GM18951 (cell line): ENCODE data around the gene ADAMTS2.

ENCODE experiments used
- POLR2A ChIP-seq: IDR thresholded peaks from 4 replicates; pipeline ENCODE4 v1.6.1; 2011; ENCODE audit warnings: mild to moderate bottlenecking; ENCODE audit not compliant: insufficient read length, insufficient read depth; ENCODE audit errors: extremely low read depth
- in situ Hi-C: fragments of 300-500 bp; cut with MboI; formaldehyde crosslinking; loops from one replicate; pipeline ENCODE4 v1.12.0; 2022; ENCODE audit warnings: low sequenced_read_pairs, mixed read lengths, inconsistent platforms; ENCODE audit not compliant: unreplicated experiment

ADAMTS2 gene

GRCh38 chr5:179345433-179346321 is at the start of gene ADAMTS2:
ADAMTS2 (minus strand) TSS chr5:179345461; CDS start chr5:179345328, 133 bp downstream.
- in situ Hi-C loops, result no loop called here
- no peak for TF ChIP-seq POLR2A

GRCh38 chr5:179393078-179393477 is 47.8 kb upstream of the ADAMTS2 start:
- TF ChIP-seq POLR2A, result no peak
- in situ Hi-C loops, result no loop called here

- in situ Hi-C loops, result no loop called here
Measured at GRCh38 chr5:179387151-179388110, 42.2 kb upstream of the ADAMTS2 start.

GRCh38 chr5:179385914-179386313 is 40.7 kb upstream of the ADAMTS2 start:
- TF ChIP-seq POLR2A, result no peak
- in situ Hi-C loops, result no loop called here

More at GRCh38 chr5:179387151-179388110, 42.2 kb upstream of the ADAMTS2 start:
- TF ChIP-seq POLR2A, result no peak

- no peak for TF ChIP-seq POLR2A
- in situ Hi-C loops, result no loop called here
Measured at GRCh38 chr5:179382486-179382885, 37.2 kb upstream of the ADAMTS2 start.

GRCh38 chr5:179381691-179382090 is 36.4 kb upstream of the ADAMTS2 start:
- no peak for TF ChIP-seq POLR2A
- in situ Hi-C loops, result no loop called here

- in situ Hi-C loops, result no loop called here
- no peak for TF ChIP-seq POLR2A
Measured at GRCh38 chr5:179380211-179381035, 35.2 kb upstream of the ADAMTS2 start.

GRCh38 chr5:179379321-179379890 is 34.1 kb upstream of the ADAMTS2 start:
- in situ Hi-C loops, result no loop called here

GRCh38 chr5:179378441-179379271 is 33.4 kb upstream of the ADAMTS2 start:
- in situ Hi-C loops, result no loop called here
- TF ChIP-seq POLR2A, result no peak

More at GRCh38 chr5:179379321-179379890, 34.1 kb upstream of the ADAMTS2 start:
- no peak for TF ChIP-seq POLR2A

- in situ Hi-C loops, result no loop called here
- TF ChIP-seq POLR2A, result no peak
Measured at GRCh38 chr5:179378116-179378440, 32.8 kb upstream of the ADAMTS2 start.

- no peak for TF ChIP-seq POLR2A
- in situ Hi-C loops, result no loop called here
Measured at GRCh38 chr5:179377421-179378115, 32.3 kb upstream of the ADAMTS2 start.
